Mucosa of gallbladder (tissue), 1 donor: ENCODE data around the gene NHERF1. TPM values are rescaled to one million over a fixed set of nuclear protein-coding genes. Genes with fewer than 3 reads are reported as not detected.

ENCODE experiments used
- DNase-seq: peaks from one replicate; pipeline ENCODE4 v3.0.0-alpha.2; 2020; ENCODE audit warnings: low spot score
- total RNA-seq: library from RNA; stranded (reverse); gene quantifications from one replicate; pipeline ENCODE4 v1.2.1, GENCODE V29; 2021
- donor health status: DM: no; HTN: no; CAD: no.

The NHERF1 gene
- total RNA-seq, 1 donor from 2014 or later = 568 TPM

- no peak for DNase-seq
Observed at GRCh38 chr17:74732042-74732867, 16.2 kb upstream of the NHERF1 start.

- no peak for DNase-seq
Observed at GRCh38 chr17:74733365-74734122, 14.9 kb upstream of the NHERF1 start.

- DNase-seq = no peak
Observed at GRCh38 chr17:74734256-74734655, 14.2 kb upstream of the NHERF1 start.

- peak; percentile 84 for DNase-seq
Observed at GRCh38 chr17:74736513-74737298, 11.7 kb upstream of the NHERF1 start, which contains the start of gene RAB37. TSS of gene RAB37 (plus strand) at chr17:74737256. CDS start at chr17:74737273, 17 bp downstream.

GRCh38 chr17:74737299-74738050 is 11.0 kb upstream of the NHERF1 start:
- DNase-seq = no peak

- no peak for DNase-seq
Observed at GRCh38 chr17:74738051-74738996, 10.1 kb upstream of the NHERF1 start.

GRCh38 chr17:74739227-74739831 is 9.1 kb upstream of the NHERF1 start:
- DNase-seq = no peak

- no peak for DNase-seq
Observed at GRCh38 chr17:74740173-74740572, 8.3 kb upstream of the NHERF1 start.

- no peak for DNase-seq
Observed at GRCh38 chr17:74740641-74741387, 7.6 kb upstream of the NHERF1 start.

GRCh38 chr17:74742153-74742515 is 6.3 kb upstream of the NHERF1 start:
- DNase-seq = no peak

GRCh38 chr17:74742978-74743545 is 5.4 kb upstream of the NHERF1 start:
- no peak for DNase-seq

- DNase-seq = no peak
Observed at GRCh38 chr17:74743755-74744154, 4.7 kb upstream of the NHERF1 start.

- DNase-seq = no peak
Observed at GRCh38 chr17:74744349-74744713, 4.1 kb upstream of the NHERF1 start.

GRCh38 chr17:74744714-74745547 is 3.5 kb upstream of the NHERF1 start:
- DNase-seq = peak; percentile 91

GRCh38 chr17:74745548-74746177 is 2.8 kb upstream of the NHERF1 start:
- DNase-seq = no peak

GRCh38 chr17:74746376-74746775 is 2.1 kb upstream of the NHERF1 start:
- DNase-seq = no peak

- DNase-seq = no peak
Observed at GRCh38 chr17:74746922-74747321, 1.5 kb upstream of the NHERF1 start.

GRCh38 chr17:74748279-74748528 is 224 bp upstream of the NHERF1 start:
- no peak for DNase-seq
